Measurements from ENCODE around the gene NCKAP5. TPM values are rescaled to one million over a fixed set of nuclear protein-coding genes. Genes with fewer than 3 reads are reported as not detected.

NCKAP5 gene
- total and polyA plus RNA-seq, 9 of the 15 experiments (the other 6 are each of a cell fraction or from before 2014, with no cell fraction given): not detected

DNA sequence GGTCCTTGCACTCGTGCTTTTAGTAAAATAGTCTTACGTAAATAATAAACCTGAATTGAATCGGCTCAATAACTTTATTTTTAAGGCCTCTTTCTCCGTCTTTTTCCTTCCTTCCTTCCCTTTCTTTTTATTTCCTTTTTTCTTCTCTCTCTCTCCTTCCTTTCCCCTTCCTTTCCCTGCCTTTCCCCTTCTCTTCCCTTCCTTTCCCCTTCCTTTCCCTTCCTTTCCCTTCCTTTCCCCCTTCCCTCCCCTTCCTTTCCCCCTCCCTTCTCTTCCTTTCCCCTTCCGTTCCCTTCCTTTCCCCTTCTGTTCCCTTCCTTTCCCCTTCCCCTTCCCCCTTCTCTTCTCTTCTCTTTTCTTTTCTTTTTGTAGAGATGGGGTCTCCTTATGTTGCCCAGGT, 121.0 kb downstream of the NCKAP5 start (continued):
- no peak for TF ChIP-seq CHCHD3 (CRISPR knock-in tag; IDR thresholded peaks at IDR 0.05)
- TF ChIP-seq ZSCAN29 (IDR thresholded peaks at IDR 0.05): no peak
- TF ChIP-seq NRF1 (conservative IDR thresholded peaks at IDR 0.05 in 1 of 2, IDR thresholded peaks at IDR 0.05 in 1 of 2): no peak
- TF ChIP-seq, protein P1, sequence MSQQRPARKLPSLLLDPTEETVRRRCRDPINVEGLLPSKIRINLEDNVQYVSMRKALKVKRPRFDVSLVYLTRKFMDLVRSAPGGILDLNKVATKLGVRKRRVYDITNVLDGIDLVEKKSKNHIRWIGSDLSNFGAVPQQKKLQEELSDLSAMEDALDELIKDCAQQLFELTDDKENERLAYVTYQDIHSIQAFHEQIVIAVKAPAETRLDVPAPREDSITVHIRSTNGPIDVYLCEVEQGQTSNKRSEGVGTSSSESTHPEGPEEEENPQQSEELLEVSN (IDR thresholded peaks at IDR 0.05; ENCODE audit: borderline replicate concordance in 1 of 2, extremely low read depth in 1 of 2, insufficient read depth in 1 of 2, insufficient read length in 1 of 2, low read depth in 1 of 2, low read length in 1 of 2, poor library complexity in 1 of 2, severe bottlenecking in 1 of 2): no peak
- TF ChIP-seq, protein P2, sequence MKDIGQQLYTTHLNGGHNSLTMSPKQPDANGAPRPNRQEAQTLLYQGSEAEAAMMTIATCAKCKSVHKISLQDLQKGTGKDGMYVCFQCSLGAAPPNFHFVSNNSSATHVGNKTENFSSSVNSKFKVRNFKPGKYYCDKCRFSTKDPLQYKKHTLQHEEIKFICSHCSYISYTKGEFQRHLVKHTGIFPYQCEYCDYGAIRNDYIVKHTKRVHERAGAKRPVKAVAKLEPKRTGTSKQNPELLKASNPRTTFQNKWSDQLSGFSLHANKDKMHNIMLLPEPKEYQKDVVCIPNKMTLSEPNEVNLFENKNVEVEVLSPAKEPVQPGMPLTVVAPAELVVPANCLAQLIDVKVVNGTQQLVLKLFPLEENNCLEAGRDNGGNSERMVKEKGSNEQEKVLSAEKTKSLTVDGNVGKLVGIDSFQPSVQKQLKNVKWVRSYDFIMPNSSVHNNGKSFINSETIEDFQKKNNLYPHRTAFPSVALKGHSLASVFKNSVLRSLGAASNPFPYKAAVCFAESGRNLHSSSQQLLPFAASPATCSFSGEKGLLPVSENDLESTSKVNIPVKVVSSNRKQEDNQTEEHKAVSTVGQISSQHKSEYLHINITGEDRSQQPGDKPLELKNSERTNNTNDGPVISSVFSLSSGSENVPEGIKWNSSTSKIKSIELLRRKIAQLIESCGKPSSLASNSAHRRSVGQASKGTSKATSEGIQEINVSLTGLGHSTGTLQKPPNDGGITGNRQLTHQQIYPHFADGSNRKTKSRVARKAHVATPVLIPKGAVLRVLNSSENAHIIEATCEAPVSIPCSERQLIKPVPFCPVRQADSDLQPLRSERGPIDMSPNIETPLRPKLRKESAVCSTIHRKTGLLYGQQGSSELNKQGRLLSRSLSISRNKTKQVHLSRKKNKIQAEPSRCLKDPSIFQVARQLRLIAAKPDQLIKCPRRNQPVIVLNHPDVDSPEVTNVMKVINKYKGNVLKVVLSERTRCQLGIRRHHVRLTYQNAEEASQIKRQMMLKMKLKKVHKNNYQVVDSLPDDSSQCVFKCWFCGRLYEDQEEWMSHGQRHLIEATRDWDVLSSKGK (CRISPR knock-in tag; IDR thresholded peaks at IDR 0.05): no peak
- no peak for TF ChIP-seq ZNF184 (CRISPR knock-in tag; IDR thresholded peaks at IDR 0.05)

DNA sequence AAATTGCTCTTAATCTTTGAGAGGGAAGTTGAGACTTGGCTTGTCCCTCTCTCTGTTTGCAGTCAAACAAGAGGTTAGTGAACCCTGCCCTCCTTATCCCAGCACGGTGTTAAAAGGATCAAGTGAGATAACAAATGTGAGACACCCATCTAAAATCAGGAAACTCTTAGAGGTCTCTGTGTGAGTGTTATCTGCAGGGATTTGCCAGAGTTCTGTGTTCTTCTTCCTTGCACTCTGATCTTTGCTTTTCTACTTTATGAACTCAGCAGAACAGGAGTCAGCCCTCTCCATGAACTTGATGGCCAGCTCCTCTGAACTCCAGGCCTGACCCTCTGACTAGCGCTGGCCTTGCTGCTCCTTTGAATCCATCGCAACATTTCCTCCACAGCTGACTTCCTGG, 123.8 kb downstream of the NCKAP5 start:
- DNase-seq (ENCODE audit: extremely low read depth in 1 of 4, low spot score in 3 of 4) (no peak), ATAC-seq (no peak), FAIRE-seq (no peak)
- Histone ChIP-seq H3K4me1 (replicated peaks in 1 of 2; ENCODE audit: control insufficient read depth in 2 of 2, insufficient read depth in 2 of 2, low read length in 2 of 2) (no peaks in the 10 kb centered on the region), H3K9me1 (ENCODE audit: control insufficient read depth, insufficient read depth, low read length) (no peaks in the 10 kb centered on the region), H3K9me3 (replicated peaks; ENCODE audit: control insufficient read depth, insufficient read depth, low read depth, low read length) (no peaks in the 10 kb centered on the region), H3K4me3 (no peak overlapping the region), H3K79me2 (ENCODE audit: control insufficient read depth, insufficient read depth, low read length) (no peaks in the 10 kb centered on the region), H4K20me1 (replicated peaks; ENCODE audit: control insufficient read depth, insufficient read depth, low read length) (no peaks in the 10 kb centered on the region), H3K36me3 (ENCODE audit: control insufficient read depth, insufficient read depth, low read length) (no peaks in the 10 kb centered on the region), H3K9ac (ENCODE audit: insufficient read depth in 1 of 2, low read depth in 2 of 2, low read length in 2 of 2) (no peak overlapping the region), H3K27me3 (ENCODE audit: control insufficient read depth in 2 of 2, insufficient read depth in 2 of 2, low read length in 2 of 2) (no peaks in the 10 kb centered on the region), H3K4me2 (ENCODE audit: insufficient read depth, low read length) (no peak overlapping the region), H2AFZ (ENCODE audit: low read depth, low read length) (no peak overlapping the region), H3K27ac (ENCODE audit: extremely low read depth, low read depth, low read length) (no peak overlapping the region)
- WGBS (ENCODE audit: insufficient coverage, low coverage, missing lambda C conversion rate): 0% methylated on average over 3 of the region's 3 CpGs
- POLR2A ChIA-PET: no interaction called here
- in situ Hi-C loops (cut with MboI) (no loop called here), intact Hi-C loops (cut with micrococcal nuclease) (no loop called here)
- no TSS peak for BruUV-seq (replicated peaks)
- TF ChIP-seq, protein P3, sequence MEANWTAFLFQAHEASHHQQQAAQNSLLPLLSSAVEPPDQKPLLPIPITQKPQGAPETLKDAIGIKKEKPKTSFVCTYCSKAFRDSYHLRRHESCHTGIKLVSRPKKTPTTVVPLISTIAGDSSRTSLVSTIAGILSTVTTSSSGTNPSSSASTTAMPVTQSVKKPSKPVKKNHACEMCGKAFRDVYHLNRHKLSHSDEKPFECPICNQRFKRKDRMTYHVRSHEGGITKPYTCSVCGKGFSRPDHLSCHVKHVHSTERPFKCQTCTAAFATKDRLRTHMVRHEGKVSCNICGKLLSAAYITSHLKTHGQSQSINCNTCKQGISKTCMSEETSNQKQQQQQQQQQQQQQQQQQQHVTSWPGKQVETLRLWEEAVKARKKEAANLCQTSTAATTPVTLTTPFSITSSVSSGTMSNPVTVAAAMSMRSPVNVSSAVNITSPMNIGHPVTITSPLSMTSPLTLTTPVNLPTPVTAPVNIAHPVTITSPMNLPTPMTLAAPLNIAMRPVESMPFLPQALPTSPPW (CRISPR knock-in tag; IDR thresholded peaks at IDR 0.05): no peak
- CTCF ChIA-PET (ENCODE audit: low intra/inter-chr PET ratio): no interaction called here

Data from K562 (cell line).